ENCODE data around the gene LDLRAD1.
"Not testable (repeated sequence)": the region's sequence is repeated elsewhere in the genome, so short reads cannot be mapped to it uniquely, and the experiment has no call there.

The LDLRAD1 gene

GRCh38 chr1:54046671-54047383 lies 28.8 kb upstream of the LDLRAD1 start:
- no peak overlapping the region for H3K27ac ChIP-seq (ENCODE audit: low read depth, low read length)
- peaks cover 17 to 21% of the 10 kb centered on the region in 2 donors for H3K4me1 ChIP-seq (ENCODE audit: control insufficient read depth in 1 of 2, insufficient read depth in 2 of 2, low read length in 2 of 2)

GRCh38 chr1:54045496-54045895 lies 27.5 kb upstream of the LDLRAD1 start:
- H3K9me3 ChIP-seq (ENCODE audit: control insufficient read depth in 1 of 2, low read length in 2 of 2): no peaks in the 10 kb centered on the region
- peaks cover 20 to 29% of the 10 kb centered on the region in 2 donors for H3K36me3 ChIP-seq (ENCODE audit: control insufficient read depth in 1 of 2, insufficient read depth in 2 of 2, low read length in 2 of 2)
- H3K9ac ChIP-seq (ENCODE audit: low read depth in 1 of 2, low read length in 2 of 2): no peak overlapping the region
- H3K4me1 ChIP-seq (ENCODE audit: control insufficient read depth in 1 of 2, insufficient read depth in 2 of 2, low read length in 2 of 2): peaks cover 11 to 17% of the 10 kb centered on the region in 2 donors
- no peak overlapping the region for H3K4me3 ChIP-seq (ENCODE audit: low read depth in 1 of 2, low read length in 2 of 2)
- no peaks in the 10 kb centered on the region for H3K27me3 ChIP-seq (ENCODE audit: control insufficient read depth in 1 of 2, insufficient read depth in 2 of 2, low read length in 2 of 2)
- no peak overlapping the region for H3K27ac ChIP-seq (ENCODE audit: low read depth, low read length)

More at GRCh38 chr1:54046671-54047383, 28.8 kb upstream of the LDLRAD1 start:
- H3K9ac ChIP-seq (ENCODE audit: low read depth in 1 of 2, low read length in 2 of 2): no peak overlapping the region
- no peak overlapping the region for H3K4me3 ChIP-seq (ENCODE audit: low read depth in 1 of 2, low read length in 2 of 2)
- H3K9me3 ChIP-seq (ENCODE audit: control insufficient read depth in 1 of 2, low read length in 2 of 2): no peaks in the 10 kb centered on the region
- peaks cover 8 to 21% of the 10 kb centered on the region in 2 donors for H3K36me3 ChIP-seq (ENCODE audit: control insufficient read depth in 1 of 2, insufficient read depth in 2 of 2, low read length in 2 of 2)
- H3K27me3 ChIP-seq (ENCODE audit: control insufficient read depth in 1 of 2, insufficient read depth in 2 of 2, low read length in 2 of 2): no peaks in the 10 kb centered on the region

GRCh38 chr1:54041806-54042205 lies 23.8 kb upstream of the LDLRAD1 start:
- Histone ChIP-seq H3K9ac (ENCODE audit: low read depth in 1 of 2, low read length in 2 of 2) (no peak overlapping the region), H3K9me3 (ENCODE audit: control insufficient read depth in 1 of 2, low read length in 2 of 2) (no peaks in the 10 kb centered on the region), H3K27ac (ENCODE audit: low read depth, low read length) (no peak overlapping the region), H3K27me3 (ENCODE audit: control insufficient read depth in 1 of 2, insufficient read depth in 2 of 2, low read length in 2 of 2) (no peaks in the 10 kb centered on the region), H3K4me1 (ENCODE audit: control insufficient read depth in 1 of 2, insufficient read depth in 2 of 2, low read length in 2 of 2) (no peaks in the 10 kb centered on the region), H3K4me3 (ENCODE audit: low read depth in 1 of 2, low read length in 2 of 2) (no peak overlapping the region), H3K36me3 (ENCODE audit: control insufficient read depth in 1 of 2, insufficient read depth in 2 of 2, low read length in 2 of 2) (peaks cover 34 to 47% of the 10 kb centered on the region in 2 donors)

GRCh38 chr1:54037476-54037875 lies 19.5 kb upstream of the LDLRAD1 start:
- Histone ChIP-seq H3K4me3 (ENCODE audit: low read depth in 1 of 2, low read length in 2 of 2) (no peak overlapping the region), H3K27me3 (ENCODE audit: control insufficient read depth in 1 of 2, insufficient read depth in 2 of 2, low read length in 2 of 2) (no peaks in the 10 kb centered on the region), H3K27ac (ENCODE audit: low read depth, low read length) (no peak overlapping the region), H3K9ac (ENCODE audit: low read depth in 1 of 2, low read length in 2 of 2) (no peak overlapping the region), H3K9me3 (ENCODE audit: control insufficient read depth in 1 of 2, low read length in 2 of 2) (no peaks in the 10 kb centered on the region), H3K4me1 (ENCODE audit: control insufficient read depth in 1 of 2, insufficient read depth in 2 of 2, low read length in 2 of 2) (no peaks in the 10 kb centered on the region), H3K36me3 (ENCODE audit: control insufficient read depth in 1 of 2, insufficient read depth in 2 of 2, low read length in 2 of 2) (peaks cover 34 to 87% of the 10 kb centered on the region in 2 donors)

GRCh38 chr1:54028306-54029251 lies 10.6 kb upstream of the LDLRAD1 start:
- H3K9ac ChIP-seq (ENCODE audit: low read depth in 1 of 2, low read length in 2 of 2): no peak overlapping the region
- peaks cover 0 to 35% of the 10 kb centered on the region in 2 donors for H3K36me3 ChIP-seq (ENCODE audit: control insufficient read depth in 1 of 2, insufficient read depth in 2 of 2, low read length in 2 of 2)
- no peak overlapping the region for H3K4me3 ChIP-seq (ENCODE audit: low read depth in 1 of 2, low read length in 2 of 2)
- no peak overlapping the region for H3K27ac ChIP-seq (ENCODE audit: low read depth, low read length)
- no peaks in the 10 kb centered on the region for H3K27me3 ChIP-seq (ENCODE audit: control insufficient read depth in 1 of 2, insufficient read depth in 2 of 2, low read length in 2 of 2)
- H3K4me1 ChIP-seq (ENCODE audit: control insufficient read depth in 1 of 2, insufficient read depth in 2 of 2, low read length in 2 of 2): peaks cover 0 to 5% of the 10 kb centered on the region in 2 donors
- H3K9me3 ChIP-seq (ENCODE audit: control insufficient read depth in 1 of 2, low read length in 2 of 2): no peaks in the 10 kb centered on the region

GRCh38 chr1:54027848-54028247 lies 9.9 kb upstream of the LDLRAD1 start:
- H3K4me3 ChIP-seq (ENCODE audit: low read depth in 1 of 2, low read length in 2 of 2): no peak overlapping the region
- no peaks in the 10 kb centered on the region for H3K27me3 ChIP-seq (ENCODE audit: control insufficient read depth in 1 of 2, insufficient read depth in 2 of 2, low read length in 2 of 2)
- no peak overlapping the region for H3K9ac ChIP-seq (ENCODE audit: low read depth in 1 of 2, low read length in 2 of 2)
- H3K9me3 ChIP-seq (ENCODE audit: control insufficient read depth in 1 of 2, low read length in 2 of 2): no peaks in the 10 kb centered on the region
- peaks cover 0 to 28% of the 10 kb centered on the region in 2 donors for H3K36me3 ChIP-seq (ENCODE audit: control insufficient read depth in 1 of 2, insufficient read depth in 2 of 2, low read length in 2 of 2)
- no peak overlapping the region for H3K27ac ChIP-seq (ENCODE audit: low read depth, low read length)
- H3K4me1 ChIP-seq (ENCODE audit: control insufficient read depth in 1 of 2, insufficient read depth in 2 of 2, low read length in 2 of 2): peaks cover 0 to 5% of the 10 kb centered on the region in 2 donors

GRCh38 chr1:54024811-54025210 lies 6.8 kb upstream of the LDLRAD1 start:
- H3K4me3 ChIP-seq (ENCODE audit: low read depth in 1 of 2, low read length in 2 of 2); H3K9me3 ChIP-seq (ENCODE audit: control insufficient read depth in 1 of 2, low read length in 2 of 2); H3K4me1 ChIP-seq (ENCODE audit: control insufficient read depth in 1 of 2, insufficient read depth in 2 of 2, low read length in 2 of 2); H3K27me3 ChIP-seq (ENCODE audit: control insufficient read depth in 1 of 2, insufficient read depth in 2 of 2, low read length in 2 of 2); H3K27ac ChIP-seq (ENCODE audit: low read depth, low read length); H3K36me3 ChIP-seq (ENCODE audit: control insufficient read depth in 1 of 2, insufficient read depth in 2 of 2, low read length in 2 of 2); H3K9ac ChIP-seq (ENCODE audit: low read depth in 1 of 2, low read length in 2 of 2): not testable (repeated sequence)

- H3K27ac ChIP-seq (ENCODE audit: low read depth, low read length): no peak overlapping the region
- peaks cover 0 to 5% of the 10 kb centered on the region in 2 donors for H3K4me1 ChIP-seq (ENCODE audit: control insufficient read depth in 1 of 2, insufficient read depth in 2 of 2, low read length in 2 of 2)
- H3K36me3 ChIP-seq (ENCODE audit: control insufficient read depth in 1 of 2, insufficient read depth in 2 of 2, low read length in 2 of 2): no peaks in the 10 kb centered on the region
- H3K27me3 ChIP-seq (ENCODE audit: control insufficient read depth in 1 of 2, insufficient read depth in 2 of 2, low read length in 2 of 2): no peaks in the 10 kb centered on the region
- H3K9ac ChIP-seq (ENCODE audit: low read depth in 1 of 2, low read length in 2 of 2): no peak overlapping the region
- H3K4me3 ChIP-seq (ENCODE audit: low read depth in 1 of 2, low read length in 2 of 2): no peak overlapping the region
- H3K9me3 ChIP-seq (ENCODE audit: control insufficient read depth in 1 of 2, low read length in 2 of 2): no peaks in the 10 kb centered on the region
Observed at GRCh38 chr1:54024358-54024757, 6.4 kb upstream of the LDLRAD1 start.

GRCh38 chr1:54019562-54020176 lies 1.7 kb upstream of the LDLRAD1 start:
- H3K4me1 ChIP-seq (ENCODE audit: control insufficient read depth in 1 of 2, insufficient read depth in 2 of 2, low read length in 2 of 2); H3K27ac ChIP-seq (ENCODE audit: low read depth, low read length); H3K27me3 ChIP-seq (ENCODE audit: control insufficient read depth in 1 of 2, insufficient read depth in 2 of 2, low read length in 2 of 2); H3K4me3 ChIP-seq (ENCODE audit: low read depth in 1 of 2, low read length in 2 of 2); H3K9me3 ChIP-seq (ENCODE audit: control insufficient read depth in 1 of 2, low read length in 2 of 2); H3K36me3 ChIP-seq (ENCODE audit: control insufficient read depth in 1 of 2, insufficient read depth in 2 of 2, low read length in 2 of 2); H3K9ac ChIP-seq (ENCODE audit: low read depth in 1 of 2, low read length in 2 of 2): not testable (repeated sequence)

GRCh38 chr1:54018635-54019034 lies 649 bp upstream of the LDLRAD1 start:
- Histone ChIP-seq H3K4me3 (ENCODE audit: low read depth in 1 of 2, low read length in 2 of 2) (no peak overlapping the region), H3K9me3 (ENCODE audit: control insufficient read depth in 1 of 2, low read length in 2 of 2) (no peaks in the 10 kb centered on the region), H3K36me3 (ENCODE audit: control insufficient read depth in 1 of 2, insufficient read depth in 2 of 2, low read length in 2 of 2) (no peaks in the 10 kb centered on the region), H3K9ac (ENCODE audit: low read depth in 1 of 2, low read length in 2 of 2) (no peak overlapping the region), H3K27ac (ENCODE audit: low read depth, low read length) (no peak overlapping the region), H3K27me3 (ENCODE audit: control insufficient read depth in 1 of 2, insufficient read depth in 2 of 2, low read length in 2 of 2) (no peaks in the 10 kb centered on the region), H3K4me1 (ENCODE audit: control insufficient read depth in 1 of 2, insufficient read depth in 2 of 2, low read length in 2 of 2) (peaks cover 5 to 6% of the 10 kb centered on the region in 2 donors)
